Measurements from ENCODE around the gene GPR176.
A peak's percentile ranks its signal among the peaks of the same experiment; 100 is the strongest.

GPR176 gene

DNA sequence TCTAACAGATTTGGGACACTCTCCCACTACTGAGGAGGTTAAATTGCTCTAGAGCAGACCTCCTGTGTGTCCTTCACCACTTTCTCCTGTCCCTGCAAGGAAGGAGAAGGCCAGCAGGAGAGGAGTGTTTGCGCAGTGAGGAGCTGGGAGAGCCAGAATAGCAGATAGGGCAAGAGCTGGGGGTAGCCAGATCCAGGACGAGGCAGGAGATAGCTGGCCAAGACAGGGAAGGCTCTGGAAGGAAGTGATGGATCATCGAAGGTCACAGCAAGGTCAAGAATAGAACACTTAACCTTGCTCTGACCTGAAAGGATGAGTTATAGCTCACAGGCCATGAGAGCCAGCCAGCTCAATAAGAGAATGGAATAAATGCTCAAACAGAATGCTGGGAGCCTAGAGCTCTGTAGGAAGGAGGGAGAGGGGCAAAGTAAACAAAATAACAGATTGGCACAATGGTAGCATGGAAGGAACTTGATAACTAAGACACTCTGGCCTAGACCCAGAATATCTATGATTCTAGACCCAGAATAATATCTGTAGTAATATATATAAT is 99.9 kb downstream of the GPR176 start (continued):
- TF ChIP-seq KLF10 (tag by site-specific recombination; IDR thresholded peaks at IDR 0.05) (no peak), HOXC10 (CRISPR knock-in tag; IDR thresholded peaks at IDR 0.05) (no peak), ZNF639 (tag by site-specific recombination; IDR thresholded peaks at IDR 0.05) (no peak), ZNF548 (tag by site-specific recombination; IDR thresholded peaks at IDR 0.05) (no peak), ZNF423 (tag by site-specific recombination; IDR thresholded peaks at IDR 0.05) (no peak), ZNF274 (IDR thresholded peaks at IDR 0.05; ENCODE audit: low read length) (no peak), ZNF274 (tag by site-specific recombination; IDR thresholded peaks at IDR 0.05; ENCODE audit: borderline replicate concordance) (no peak)

GRCh38 chr15:39819533-39819932 is 100.5 kb downstream of the GPR176 start:
- no peaks in the 10 kb centered on the region for H3K9me3 ChIP-seq (ENCODE audit: control insufficient read depth, insufficient read depth, low read depth, low read length)
- no peak overlapping the region for H3K27ac ChIP-seq (ENCODE audit: extremely low read depth, low read depth, low read length)
- H3K36me3 ChIP-seq (ENCODE audit: control insufficient read depth in 2 of 2, insufficient read depth in 1 of 2, low read length in 2 of 2), result no peaks in the 10 kb centered on the region
- TF ChIP-seq SP7 (tag by site-specific recombination; IDR thresholded peaks at IDR 0.05) (peak; percentile 51; the same call in 1 of the 2 replicates), ZNF37A (tag by site-specific recombination; IDR thresholded peaks at IDR 0.05) (no peak)
- POLR2A ChIA-PET, result no interaction called here
- CTCF ChIA-PET, result no interaction called here
- H3K4me1 ChIP-seq (ENCODE audit: control insufficient read depth, insufficient read depth, low read length), result no peaks in the 10 kb centered on the region
- no peak overlapping the region for H3K4me3 ChIP-seq (ENCODE audit: low read depth, low read length)

DNA sequence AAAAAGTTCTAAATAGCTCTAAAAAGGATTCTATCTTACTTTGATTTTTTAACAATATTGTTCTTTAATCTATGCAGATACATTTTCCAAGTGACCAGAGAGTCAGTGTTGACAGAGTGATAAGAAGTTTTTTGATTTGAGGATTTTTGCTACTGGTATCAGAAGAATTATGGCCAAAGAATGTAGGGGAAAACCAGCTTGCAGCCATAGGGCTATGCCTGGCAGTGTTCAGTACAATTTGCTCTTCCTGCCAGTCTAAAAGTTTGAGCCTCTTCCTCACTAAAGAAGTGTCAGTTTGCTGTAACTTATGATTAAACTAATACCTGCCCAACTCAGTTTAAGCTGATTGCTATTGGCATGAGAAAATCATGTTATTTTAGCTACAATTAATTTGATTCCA is 102.2 kb downstream of the GPR176 start:
- no peaks in the 10 kb centered on the region for H3K36me3 ChIP-seq (ENCODE audit: control insufficient read depth in 2 of 2, insufficient read depth in 1 of 2, low read length in 2 of 2)
- CTCF ChIA-PET, result no interaction called here
- H3K9me3 ChIP-seq (ENCODE audit: control insufficient read depth, insufficient read depth, low read depth, low read length), result no peaks in the 10 kb centered on the region
- no peaks in the 10 kb centered on the region for H3K4me1 ChIP-seq (ENCODE audit: control insufficient read depth, insufficient read depth, low read length)
- no peak overlapping the region for H3K27ac ChIP-seq (ENCODE audit: extremely low read depth, low read depth, low read length)
- H3K4me3 ChIP-seq (ENCODE audit: low read depth, low read length), result no peak overlapping the region
- TF ChIP-seq, protein P1, sequence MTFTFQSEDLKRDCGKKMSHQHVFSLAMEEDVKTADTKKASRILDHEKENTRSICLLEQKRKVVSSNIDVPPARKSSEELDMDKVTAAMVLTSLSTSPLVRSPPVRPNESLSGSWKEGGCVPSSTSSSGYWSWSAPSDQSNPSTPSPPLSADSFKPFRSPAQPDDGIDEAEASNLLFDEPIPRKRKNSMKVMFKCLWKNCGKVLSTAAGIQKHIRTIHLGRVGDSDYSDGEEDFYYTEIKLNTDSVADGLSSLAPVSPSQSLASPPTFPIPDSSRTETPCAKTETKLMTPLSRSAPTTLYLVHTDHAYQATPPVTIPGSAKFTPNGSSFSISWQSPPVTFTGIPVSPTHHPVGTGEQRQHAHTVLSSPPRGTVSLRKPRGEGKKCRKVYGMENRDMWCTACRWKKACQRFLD (tag by site-specific recombination; IDR thresholded peaks at IDR 0.05), result no peak
- TF ChIP-seq, protein P2, sequence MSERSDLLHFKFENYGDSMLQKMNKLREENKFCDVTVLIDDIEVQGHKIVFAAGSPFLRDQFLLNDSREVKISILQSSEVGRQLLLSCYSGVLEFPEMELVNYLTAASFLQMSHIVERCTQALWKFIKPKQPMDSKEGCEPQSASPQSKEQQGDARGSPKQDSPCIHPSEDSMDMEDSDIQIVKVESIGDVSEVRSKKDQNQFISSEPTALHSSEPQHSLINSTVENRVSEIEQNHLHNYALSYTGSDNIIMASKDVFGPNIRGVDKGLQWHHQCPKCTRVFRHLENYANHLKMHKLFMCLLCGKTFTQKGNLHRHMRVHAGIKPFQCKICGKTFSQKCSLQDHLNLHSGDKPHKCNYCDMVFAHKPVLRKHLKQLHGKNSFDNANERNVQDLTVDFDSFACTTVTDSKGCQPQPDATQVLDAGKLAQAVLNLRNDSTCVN (tag by site-specific recombination; optimal IDR thresholded peaks at IDR 0.05), result no peak
- TF ChIP-seq PRDM4 (tag by site-specific recombination; IDR thresholded peaks at IDR 0.05), result no peak
- TF ChIP-seq ZNF202 (tag by site-specific recombination; IDR thresholded peaks at IDR 0.05; ENCODE audit: borderline replicate concordance), result no peak
- POLR2A ChIA-PET, result no interaction called here

DNA sequence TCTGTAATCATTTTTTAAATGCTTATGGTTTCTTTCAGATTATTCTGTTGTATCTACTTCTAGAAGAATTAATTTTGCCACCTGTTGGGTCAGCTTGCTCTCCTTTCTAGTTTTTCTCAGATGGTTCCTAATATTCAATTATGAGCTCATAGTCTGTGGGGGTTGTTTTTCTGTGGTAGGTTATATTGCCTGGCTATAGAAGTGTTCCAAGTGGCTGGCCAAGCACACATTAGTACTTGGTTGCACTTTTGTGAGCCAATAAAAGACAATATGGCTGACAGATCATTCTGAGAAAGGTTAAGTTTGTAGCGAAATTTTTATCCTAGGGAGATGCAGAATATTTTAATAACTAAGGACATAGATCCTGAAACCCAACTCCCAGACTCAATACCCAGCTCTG is 105.6 kb downstream of the GPR176 start:
- H3K4me1 ChIP-seq (ENCODE audit: control insufficient read depth, insufficient read depth, low read length), result no peaks in the 10 kb centered on the region
- TF ChIP-seq SCRT2 (tag by site-specific recombination; IDR thresholded peaks at IDR 0.05) (0 out of 2 replicates have a peak, but pooled peaks have one; percentile 13), ZNF155 (tag by site-specific recombination; IDR thresholded peaks at IDR 0.05) (no peak)
- no peak overlapping the region for H3K27ac ChIP-seq (ENCODE audit: extremely low read depth, low read depth, low read length)
- H3K4me3 ChIP-seq (ENCODE audit: low read depth, low read length), result no peak overlapping the region
- H3K9me3 ChIP-seq (ENCODE audit: control insufficient read depth, insufficient read depth, low read depth, low read length), result no peaks in the 10 kb centered on the region
- H3K36me3 ChIP-seq (ENCODE audit: control insufficient read depth in 2 of 2, insufficient read depth in 1 of 2, low read length in 2 of 2), result no peaks in the 10 kb centered on the region
- ChIA-PET CTCF (interaction anchor here (0.7 kb wide), 1 partner anchor 14 kb away, joined by 4 read pairs; no protein-coding TSS in a partner anchor), POLR2A (no interaction called here)
